ENCODE results near the gene ANKRD28. TPM values are rescaled to one million over a fixed set of nuclear protein-coding genes. Genes with fewer than 3 reads are reported as not detected.

Gene ANKRD28
- total RNA-seq, 1 experiment from 2014 or later = 82.6 TPM

- no peaks in the 10 kb centered on the region for H3K27me3 ChIP-seq (ENCODE audit: insufficient read depth, low read depth)
- no peaks in the 10 kb centered on the region for H4K20me1 ChIP-seq (ENCODE audit: insufficient read depth)
- no peaks in the 10 kb centered on the region for H3K9me2 ChIP-seq (ENCODE audit: insufficient read depth)
- no peaks in the 10 kb centered on the region for H3K9me3 ChIP-seq (ENCODE audit: insufficient read depth, low read depth)
- no TSS peak for BruUV-seq (replicated peaks)
- peaks cover 91% of the 10 kb centered on the region for H3K79me2 ChIP-seq (ENCODE audit: low read depth)
- peaks cover 25% of the 10 kb centered on the region for H3K36me3 ChIP-seq (ENCODE audit: low read depth)
- intact Hi-C loops (cut with micrococcal nuclease; ENCODE audit: unreplicated experiment) = loop anchor here (2.0 to 10.0 kb wide), 3 partner anchors 28 to 192 kb away; partner anchors contain the start of genes BTD and HACL1
- TF ChIP-seq CTCF (conservative IDR thresholded peaks at IDR 0.05) (no peak; the same call in 1 of the 2 replicates), EZH2 (IDR thresholded peaks at IDR 0.05; ENCODE audit: low read depth) (no peak)
- no peak for DNase-seq
- H3K4me2 ChIP-seq = peak overlapping the region; percentile 99
- CTCF ChIA-PET = interaction anchor here (0.6 kb wide), 5 partner anchors 14 to 214 kb away, joined by 3 to 10 read pairs (median 4); no protein-coding TSS in a partner anchor
- H3K4me3 ChIP-seq = peak overlapping the region; percentile 60
- H2AFZ ChIP-seq = no peak overlapping the region
- peak overlapping the region; percentile 92 for H3K27ac ChIP-seq
- POLR2A ChIA-PET (ENCODE audit: unreplicated experiment) = interaction anchor here (0.7 kb wide), 1 partner anchor 160 kb away, joined by 23 read pairs; no protein-coding TSS in a partner anchor
- peaks cover 89% of the 10 kb centered on the region for H3K4me1 ChIP-seq (replicated peaks; ENCODE audit: insufficient read depth)
- peaks cover 35% of the 10 kb centered on the region for H3F3A ChIP-seq (ENCODE audit: insufficient read depth, low read depth)
Observed at GRCh38 chr3:15796331-15796730, 1.4 kb downstream of the ANKRD28 start.

- no peaks in the 10 kb centered on the region for H4K20me1 ChIP-seq (ENCODE audit: insufficient read depth)
- no peak overlapping the region for H2AFZ ChIP-seq
- H3K27me3 ChIP-seq (ENCODE audit: insufficient read depth, low read depth) = no peaks in the 10 kb centered on the region
- peaks cover 35% of the 10 kb centered on the region for H3F3A ChIP-seq (ENCODE audit: insufficient read depth, low read depth)
- H3K9me3 ChIP-seq (ENCODE audit: insufficient read depth, low read depth) = peaks cover under 1% of the 10 kb centered on the region; the same call in 1 of the 2 replicates
- H3K4me3 ChIP-seq = peak overlapping the region; percentile 60
- no TSS peak for BruUV-seq (replicated peaks)
- POLR2A ChIA-PET (ENCODE audit: unreplicated experiment) = no interaction called here
- H3K4me1 ChIP-seq (replicated peaks; ENCODE audit: insufficient read depth) = peaks cover 84% of the 10 kb centered on the region
- intact Hi-C loops (cut with micrococcal nuclease; ENCODE audit: unreplicated experiment) = loop anchor here (2.0 to 10.0 kb wide), 3 partner anchors 27 to 191 kb away; partner anchors contain the start of genes BTD and HACL1
- H3K27ac ChIP-seq = peak overlapping the region; percentile 92
- no peaks in the 10 kb centered on the region for H3K9me2 ChIP-seq (ENCODE audit: insufficient read depth)
- peak in 1 of 2 experiments; percentile 65 for DNase-seq
- TF ChIP-seq EZH2 (IDR thresholded peaks at IDR 0.05; ENCODE audit: low read depth) (no peak), CTCF (conservative IDR thresholded peaks at IDR 0.05) (no peak)
- peaks cover 29% of the 10 kb centered on the region for H3K36me3 ChIP-seq (ENCODE audit: low read depth)
- peak overlapping the region; percentile 99 for H3K4me2 ChIP-seq
- H3K79me2 ChIP-seq (ENCODE audit: low read depth) = peaks cover 91% of the 10 kb centered on the region
- CTCF ChIA-PET = interaction anchor here (0.5 kb wide), 1 partner anchor 162 kb away, joined by 3 read pairs; no protein-coding TSS in a partner anchor
Observed at GRCh38 chr3:15795651-15796308, 2.0 kb downstream of the ANKRD28 start.

- Histone ChIP-seq H3K4me2 (peak overlapping the region; percentile 99), H3K9me3 (ENCODE audit: insufficient read depth, low read depth) (peaks cover 5% of the 10 kb centered on the region; the same call in 1 of the 2 replicates), H3K36me3 (ENCODE audit: low read depth) (peaks cover 36% of the 10 kb centered on the region), H3K9me2 (ENCODE audit: insufficient read depth) (no peaks in the 10 kb centered on the region), H3K4me3 (peak overlapping the region; percentile 60), H3F3A (ENCODE audit: insufficient read depth, low read depth) (peaks cover 35% of the 10 kb centered on the region), H3K27ac (peak overlapping the region; percentile 92), H3K27me3 (ENCODE audit: insufficient read depth, low read depth) (no peaks in the 10 kb centered on the region), H4K20me1 (ENCODE audit: insufficient read depth) (no peaks in the 10 kb centered on the region), H3K79me2 (ENCODE audit: low read depth) (peaks cover 91% of the 10 kb centered on the region), H2AFZ (no peak overlapping the region), H3K4me1 (replicated peaks; ENCODE audit: insufficient read depth) (peaks cover 77% of the 10 kb centered on the region)
- TF ChIP-seq EZH2 (IDR thresholded peaks at IDR 0.05; ENCODE audit: low read depth) (no peak), CTCF (conservative IDR thresholded peaks at IDR 0.05) (no peak)
- intact Hi-C loops (cut with micrococcal nuclease; ENCODE audit: unreplicated experiment) = loop anchor here (10.0 kb wide), 1 partner anchor 190 kb away; the partner anchor contains the start of genes BTD and HACL1
- DNase-seq = no peak
- BruUV-seq (replicated peaks) = TSS peak; percentile 0
- ChIA-PET CTCF (interaction anchor here (0.5 kb wide), 1 partner anchor 161 kb away, joined by 3 read pairs; no protein-coding TSS in a partner anchor), POLR2A (ENCODE audit: unreplicated experiment) (interaction anchor here (0.6 kb wide), 1 partner anchor 19 kb away, joined by 3 read pairs; no protein-coding TSS in a partner anchor)
Observed at GRCh38 chr3:15794842-15795650, 2.7 kb downstream of the ANKRD28 start.
